WTC11 (cell line): ENCODE data around the gene TMEM89. TPM values are rescaled to one million over a fixed set of nuclear protein-coding genes. Genes with fewer than 3 reads are reported as not detected.

ENCODE experiments used
- ARID4B ChIP-seq: sonication (generic); formaldehyde crosslinking; IDR thresholded peaks from 2 replicates; pipeline ENCODE4 v1.8.0; 2023; ENCODE audit warnings: missing genetic modification reagents, mild to moderate bottlenecking, borderline replicate concordance
- CDX4 ChIP-seq: fragments of 250-450 bp; sonication (Bioruptor Pico); IDR thresholded peaks from 2 replicates; pipeline ENCODE4 v1.9.0; 2021; ENCODE audit warnings: moderate library complexity, mild to moderate bottlenecking, inconsistent platforms, borderline replicate concordance
- CREM ChIP-seq: sonication (generic); formaldehyde crosslinking; IDR thresholded peaks from 2 replicates; pipeline ENCODE4 v1.8.1; 2022; ENCODE audit warnings: mild to moderate bottlenecking, missing genetic modification reagents, moderate library complexity
- CTCF ChIP-seq: fragments of 200-600 bp; IDR thresholded peaks from 2 replicates; pipeline ENCODE4 v1.8.0; 2022; ENCODE audit warnings: antibody characterized with exemption
- E2F4 ChIP-seq: sonication (generic); formaldehyde crosslinking; IDR thresholded peaks from 2 replicates; pipeline ENCODE4 v1.8.1; 2022; ENCODE audit warnings: low read depth, mild to moderate bottlenecking, moderate library complexity, missing genetic modification reagents, borderline replicate concordance
- E2F5 ChIP-seq: sonication (generic); formaldehyde crosslinking; IDR thresholded peaks from 2 replicates; pipeline ENCODE4 v1.8.1; 2022; ENCODE audit warnings: mild to moderate bottlenecking, moderate library complexity, missing genetic modification reagents
- ERG ChIP-seq: fragments of 250-450 bp; sonication (Bioruptor Pico); IDR thresholded peaks from 2 replicates; pipeline ENCODE4 v1.8.0; 2021; ENCODE audit warnings: mild to moderate bottlenecking
- ETV6 ChIP-seq: sonication (generic); formaldehyde crosslinking; IDR thresholded peaks from 2 replicates; pipeline ENCODE4 v1.8.1; 2022; ENCODE audit warnings: mild to moderate bottlenecking, missing genetic modification reagents
- FOXK1 ChIP-seq: sonication (generic); formaldehyde crosslinking; IDR thresholded peaks from 2 replicates; pipeline ENCODE4 v1.8.0; 2022; ENCODE audit warnings: mild to moderate bottlenecking, moderate library complexity, missing genetic modification reagents
- HMGA2 ChIP-seq: fragments of 250-450 bp; sonication (Bioruptor Pico); IDR thresholded peaks from 2 replicates; pipeline ENCODE4 v1.4.0; 2021; ENCODE audit warnings: mild to moderate bottlenecking, moderate library complexity
- JAZF1 ChIP-seq: fragments of 250-450 bp; sonication (Bioruptor Pico); IDR thresholded peaks from 2 replicates; pipeline ENCODE4 v1.9.0; 2021; ENCODE audit warnings: moderate library complexity, mild to moderate bottlenecking, inconsistent platforms
- MAX ChIP-seq: sonication (generic); formaldehyde crosslinking; IDR thresholded peaks from 2 replicates; pipeline ENCODE4 v1.8.0; 2022; ENCODE audit warnings: mild to moderate bottlenecking, missing genetic modification reagents
- MXD4 ChIP-seq: fragments of 250-450 bp; sonication (Bioruptor Pico); IDR thresholded peaks from 2 replicates; pipeline ENCODE4 v1.8.0; 2021; ENCODE audit warnings: mild to moderate bottlenecking, moderate library complexity, borderline replicate concordance
- NR2C2 ChIP-seq: sonication (generic); formaldehyde crosslinking; IDR thresholded peaks from 2 replicates; pipeline ENCODE4 v1.8.0; 2022; ENCODE audit warnings: mild to moderate bottlenecking, missing genetic modification reagents
- RELA ChIP-seq: sonication (generic); formaldehyde crosslinking; IDR thresholded peaks from 2 replicates; pipeline ENCODE4 v1.8.1; 2022; ENCODE audit warnings: missing genetic modification reagents, mild to moderate bottlenecking, borderline replicate concordance
- SMAD3 ChIP-seq: sonication (generic); formaldehyde crosslinking; IDR thresholded peaks from 2 replicates; pipeline ENCODE4 v1.8.0; 2022; ENCODE audit warnings: missing genetic modification reagents, mild to moderate bottlenecking, borderline replicate concordance
- TP53 ChIP-seq: sonication (generic); formaldehyde crosslinking; IDR thresholded peaks from 2 replicates; pipeline ENCODE4 v1.8.1; 2023; ENCODE audit warnings: mild to moderate bottlenecking, missing genetic modification reagents
- USF1 ChIP-seq: sonication (generic); formaldehyde crosslinking; IDR thresholded peaks from 2 replicates; pipeline ENCODE4 v1.8.0; 2022; ENCODE audit warnings: mild to moderate bottlenecking, missing genetic modification reagents
- ZBTB21 ChIP-seq: sonication (generic); formaldehyde crosslinking; IDR thresholded peaks from 2 replicates; pipeline ENCODE4 v1.8.1; 2023; ENCODE audit warnings: mild to moderate bottlenecking, missing genetic modification reagents, borderline replicate concordance
- ZNF121 ChIP-seq: sonication (generic); formaldehyde crosslinking; IDR thresholded peaks from 2 replicates; pipeline ENCODE4 v1.8.0; 2023; ENCODE audit warnings: missing genetic modification reagents
- ZNF138 ChIP-seq: sonication (generic); formaldehyde crosslinking; conservative IDR thresholded peaks from 2 replicates; pipeline ENCODE4 v1.8.1; 2022; ENCODE audit warnings: mild to moderate bottlenecking, moderate library complexity, missing genetic modification reagents
- ZNF232 ChIP-seq: sonication (generic); formaldehyde crosslinking; IDR thresholded peaks from 2 replicates; pipeline ENCODE4 v1.8.0; 2022; ENCODE audit warnings: mild to moderate bottlenecking, missing genetic modification reagents
- ZNF416 ChIP-seq: fragments of 250-450 bp; sonication (Bioruptor Pico); IDR thresholded peaks from 2 replicates; pipeline ENCODE4 v1.9.0; 2021; ENCODE audit warnings: mild to moderate bottlenecking, inconsistent platforms
- ZNF425 ChIP-seq: fragments of 250-450 bp; sonication (Bioruptor Pico); conservative IDR thresholded peaks from 2 replicates; pipeline ENCODE4 v1.9.0; 2021; ENCODE audit warnings: mild to moderate bottlenecking
- ZNF671 ChIP-seq: fragments of 250-450 bp; sonication (Bioruptor Pico); IDR thresholded peaks from 2 replicates; pipeline ENCODE4 v1.8.0; 2021; ENCODE audit warnings: mild to moderate bottlenecking
- total RNA-seq: library from RNA; stranded (reverse); gene quantifications from 3 replicates; pipeline ENCODE4 v1.2.3, GENCODE V29; 2021

Gene TMEM89
- total RNA-seq, 1 experiment from 2014 or later = 0.66 TPM

GRCh38 chr3:48663489-48664312 is 42.1 kb upstream of the TMEM89 start (continued):
- TF ChIP-seq E2F5 (CRISPR knock-in tag) (peak; percentile 85), USF1 (CRISPR knock-in tag) (peak; percentile 80), NR2C2 (CRISPR knock-in tag) (no peak), ZNF138 (peak; percentile 83; the same call in 1 of the 2 replicates), ETV6 (CRISPR knock-in tag) (peak; percentile 96), ARID4B (CRISPR knock-in tag) (peak; percentile 38; the same call in 1 of the 2 replicates), ZNF232 (CRISPR knock-in tag) (peak; percentile 92), ZNF121 (no peak), ZNF671 (peak; percentile 21; the same call in 1 of the 2 replicates), ZNF425 (CRISPR knock-in tag) (no peak), CREM (CRISPR knock-in tag) (peak; percentile 89), E2F4 (CRISPR knock-in tag) (0 out of 2 replicates have a peak, but pooled peaks have one; percentile 65), CDX4 (no peak), SMAD3 (CRISPR knock-in tag) (peak; percentile 91; the same call in 1 of the 2 replicates), FOXK1 (CRISPR knock-in tag) (peak; percentile 96), ZBTB21 (CRISPR knock-in tag) (peak; percentile 96), TP53 (CRISPR knock-in tag) (peak; percentile 95), MAX (CRISPR knock-in tag) (peak; percentile 98), RELA (CRISPR knock-in tag) (no peak), HMGA2 (CRISPR knock-in tag) (no peak), JAZF1 (CRISPR knock-in tag) (no peak), CTCF (peak; percentile 64; the same call in 1 of the 2 replicates), ERG (no peak; the same call in 1 of the 2 replicates), ZNF416 (CRISPR knock-in tag) (0 out of 2 replicates have a peak, but pooled peaks have one; percentile 11), MXD4 (CRISPR knock-in tag) (no peak)
